Hindlimb muscle (tissue), 1 donor: Measurements from ENCODE around the gene GPR18. TPM values are rescaled to one million over a fixed set of nuclear protein-coding genes. Genes with fewer than 3 reads are reported as not detected.

ENCODE experiments used
- DNase-seq: peaks from one replicate; pipeline ENCODE4 v3.0.0-alpha.2; 2013
- polyA plus RNA-seq: library from polyadenylated mRNA; unstranded; fragments of 120-200 nt; gene quantifications from one replicate; pipeline ENCODE4 v1.2.1, GENCODE V29; 2013; ENCODE audit not compliant: insufficient read length

GPR18 gene
- polyA plus RNA-seq, 1 donor = 0.19 TPM

DNA sequence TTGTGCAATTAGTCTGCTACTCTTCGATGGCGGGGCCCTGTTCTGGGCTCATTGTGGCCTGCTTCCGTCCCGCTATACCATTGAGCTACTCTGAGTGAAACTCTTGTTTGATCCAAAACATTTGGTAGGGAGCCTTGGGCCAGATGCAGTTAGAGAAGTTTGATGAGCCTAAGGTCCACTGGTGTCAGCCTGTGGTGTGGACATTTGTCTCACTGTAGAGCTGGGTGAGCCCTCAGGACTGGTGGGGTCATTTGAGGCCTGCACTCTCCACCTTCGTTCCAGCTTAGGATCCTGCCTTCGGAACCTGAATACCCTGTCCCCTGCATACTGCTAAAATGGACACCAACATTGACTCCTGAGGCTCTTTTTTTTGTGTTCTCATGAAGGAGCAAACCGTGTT lies 50.7 kb downstream of the GPR18 start:
- no peak for DNase-seq

DNA sequence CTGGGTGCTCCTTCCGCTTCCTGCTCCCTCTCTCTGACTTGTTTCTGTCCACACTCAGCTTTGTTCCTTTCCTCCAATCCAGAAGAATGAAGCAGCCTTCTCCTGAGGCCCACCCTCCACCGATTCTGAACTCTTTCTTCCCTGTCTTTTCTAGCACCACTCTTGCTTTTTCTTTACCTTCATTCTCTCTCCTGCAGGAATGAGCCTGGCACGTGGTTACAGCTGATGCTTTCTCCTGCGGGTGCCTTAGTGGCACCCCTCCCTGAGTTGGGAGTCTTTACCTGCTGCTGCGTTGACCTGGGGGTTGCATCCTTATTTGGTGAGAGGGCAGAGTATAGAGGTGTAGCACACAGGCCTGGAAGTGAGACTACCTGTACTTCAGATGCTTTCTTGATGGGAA lies 51.3 kb downstream of the GPR18 start:
- DNase-seq = no peak

DNA sequence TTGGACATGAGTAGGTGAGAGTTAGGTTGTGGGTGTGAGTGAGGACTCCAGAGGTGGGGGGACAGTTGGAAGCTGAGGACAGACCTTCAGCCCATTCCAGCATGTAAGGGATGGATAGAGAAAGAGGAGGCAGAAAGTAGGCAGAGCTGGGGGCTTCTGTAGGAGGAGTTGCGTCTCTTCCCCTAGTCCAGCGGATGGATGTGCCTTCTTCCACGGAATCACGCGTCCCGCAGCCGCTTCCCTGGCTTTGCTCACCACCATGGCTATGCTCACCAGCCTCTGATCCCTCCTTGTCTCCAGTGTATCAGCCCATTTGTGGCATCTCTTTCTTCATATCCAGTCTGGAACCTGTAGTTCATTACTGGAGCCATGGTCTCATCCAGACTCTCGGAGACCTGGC lies 52.0 kb downstream of the GPR18 start:
- no peak for DNase-seq

DNA sequence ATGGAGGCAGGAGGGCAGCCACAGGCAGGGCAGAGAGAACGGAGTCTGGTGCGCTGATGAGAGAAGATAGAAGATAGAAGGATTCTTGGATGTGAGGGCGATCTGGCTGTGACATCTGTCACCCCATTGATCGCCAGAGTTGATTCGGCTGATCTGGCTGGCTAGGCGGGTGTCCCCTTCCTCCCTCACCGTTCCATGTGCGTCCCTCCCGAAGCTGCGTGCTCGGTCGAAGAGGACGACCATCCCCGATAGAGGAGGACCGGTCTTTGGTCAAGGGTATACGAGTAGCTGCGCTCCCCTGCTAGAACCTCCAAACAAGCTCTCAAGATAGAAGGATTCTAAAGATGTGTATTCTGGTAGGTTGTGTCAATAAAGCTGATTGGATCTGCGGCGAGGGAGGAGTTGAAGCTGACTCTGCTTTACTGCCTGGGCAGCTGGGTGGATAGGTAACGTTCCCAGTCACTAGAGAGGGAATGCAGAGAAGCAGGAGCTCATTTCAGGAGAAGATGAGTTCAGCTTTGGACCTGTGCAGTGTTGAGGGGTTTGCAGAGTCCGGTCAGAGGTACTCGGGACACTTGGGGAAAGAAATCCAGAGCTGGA lies 52.5 kb downstream of the GPR18 start:
- no peak for DNase-seq

Other genes starting within 250 kb of the GPR18 start
- gene UBAC2, start 57.5 kb downstream of the GPR18 start, polyA plus RNA-seq = 89.7 TPM
- gene GPR183, start 49.0 kb upstream of the GPR18 start, polyA plus RNA-seq = 2.4 TPM
- gene TM9SF2, start 243.1 kb upstream of the GPR18 start, polyA plus RNA-seq = 70.9 TPM